Measurements from ENCODE around the gene KRTAP5-3.

KRTAP5-3 gene

GRCh38 chr11:1624621-1625020 lies 16.4 kb upstream of the KRTAP5-3 start:
- TF ChIP-seq EZH2phosphoT487 (IDR thresholded peaks at IDR 0.05; ENCODE audit: borderline replicate concordance) (no peak), CTCF (conservative IDR thresholded peaks at IDR 0.05; ENCODE audit: low read length) (no peak)
- H3K9me2 ChIP-seq (replicated peaks; ENCODE audit: low read depth, low read length) = no peaks in the 10 kb centered on the region

DNA sequence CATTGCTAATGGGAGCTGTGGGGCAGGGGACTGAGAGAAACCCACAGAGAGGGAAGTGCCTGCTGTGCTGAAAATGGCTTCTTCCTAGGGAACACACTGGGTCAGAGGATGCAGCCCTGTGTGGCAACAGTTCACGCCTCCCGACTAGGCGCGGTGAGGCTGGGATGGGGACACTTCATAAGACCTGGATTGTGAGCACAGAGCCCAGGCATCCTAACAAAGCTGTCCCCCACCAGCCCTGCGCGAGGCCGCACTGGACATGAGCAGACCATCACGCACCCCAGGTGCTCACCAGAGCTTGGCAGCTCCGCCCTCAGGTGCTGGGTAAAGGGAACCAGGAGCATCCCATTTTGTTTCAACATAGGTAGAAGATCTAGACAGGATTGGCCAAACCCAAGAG lies 15.5 kb upstream of the KRTAP5-3 start:
- H3F3A ChIP-seq (ENCODE audit: low read depth) = no peaks in the 10 kb centered on the region
- H3K9ac ChIP-seq (ENCODE audit: low read depth, low read length, poor library complexity, severe bottlenecking) = no peak overlapping the region
- H3K4me3 ChIP-seq (ENCODE audit: low read length, poor library complexity, severe bottlenecking) = no peak overlapping the region
- no peak overlapping the region for H2AFZ ChIP-seq (ENCODE audit: low read length)
- H3K79me2 ChIP-seq (ENCODE audit: insufficient read depth, low read length) = no peaks in the 10 kb centered on the region
- H3K4me1 ChIP-seq (ENCODE audit: insufficient read depth, low read length, poor library complexity, severe bottlenecking) = no peaks in the 10 kb centered on the region
- TF ChIP-seq CTCF (conservative IDR thresholded peaks at IDR 0.05; ENCODE audit: low read length) (no peak), EZH2phosphoT487 (IDR thresholded peaks at IDR 0.05; ENCODE audit: borderline replicate concordance) (no peak)
- no peak overlapping the region for H3K4me2 ChIP-seq (ENCODE audit: low read depth, low read length, poor library complexity, severe bottlenecking)
- H4K20me1 ChIP-seq (ENCODE audit: insufficient read depth, low read length, poor library complexity, severe bottlenecking) = no peaks in the 10 kb centered on the region
- no peaks in the 10 kb centered on the region for H3K9me3 ChIP-seq (ENCODE audit: insufficient read depth, low read depth, low read length)
- H3K36me3 ChIP-seq (ENCODE audit: insufficient read depth, low read length) = no peaks in the 10 kb centered on the region
- H3K27me3 ChIP-seq (ENCODE audit: insufficient read depth, low read length, poor library complexity, severe bottlenecking) = no peaks in the 10 kb centered on the region
- H3K9me2 ChIP-seq (replicated peaks; ENCODE audit: low read depth, low read length) = no peaks in the 10 kb centered on the region

More at GRCh38 chr11:1624621-1625020, 16.4 kb upstream of the KRTAP5-3 start:
- no peaks in the 10 kb centered on the region for H3K9me3 ChIP-seq (ENCODE audit: insufficient read depth, low read depth, low read length)
- H3K27me3 ChIP-seq (ENCODE audit: insufficient read depth, low read length, poor library complexity, severe bottlenecking) = no peaks in the 10 kb centered on the region
- no peaks in the 10 kb centered on the region for H3F3A ChIP-seq (ENCODE audit: low read depth)
- no peak overlapping the region for H3K4me3 ChIP-seq (ENCODE audit: low read length, poor library complexity, severe bottlenecking)
- H3K79me2 ChIP-seq (ENCODE audit: insufficient read depth, low read length) = no peaks in the 10 kb centered on the region
- no peaks in the 10 kb centered on the region for H3K4me1 ChIP-seq (ENCODE audit: insufficient read depth, low read length, poor library complexity, severe bottlenecking)
- H3K4me2 ChIP-seq (ENCODE audit: low read depth, low read length, poor library complexity, severe bottlenecking) = no peak overlapping the region
- no peaks in the 10 kb centered on the region for H4K20me1 ChIP-seq (ENCODE audit: insufficient read depth, low read length, poor library complexity, severe bottlenecking)
- H3K9ac ChIP-seq (ENCODE audit: low read depth, low read length, poor library complexity, severe bottlenecking) = no peak overlapping the region
- no peak overlapping the region for H2AFZ ChIP-seq (ENCODE audit: low read length)
- no peaks in the 10 kb centered on the region for H3K36me3 ChIP-seq (ENCODE audit: insufficient read depth, low read length)

GRCh38 chr11:1622086-1622485 lies 13.8 kb upstream of the KRTAP5-3 start, which contains the start of gene KRTAP5-4:
Gene KRTAP5-4 (minus strand): TSS chr11:1622138. CDS start chr11:1622093, 45 bp downstream.
- Histone ChIP-seq H3K9me2 (replicated peaks; ENCODE audit: low read depth, low read length) (no peaks in the 10 kb centered on the region), H3F3A (ENCODE audit: low read depth) (no peaks in the 10 kb centered on the region), H3K79me2 (ENCODE audit: insufficient read depth, low read length) (no peaks in the 10 kb centered on the region), H4K20me1 (ENCODE audit: insufficient read depth, low read length, poor library complexity, severe bottlenecking) (no peaks in the 10 kb centered on the region), H3K4me2 (ENCODE audit: low read depth, low read length, poor library complexity, severe bottlenecking) (no peak within 1 kb of the TSS), H3K36me3 (ENCODE audit: insufficient read depth, low read length) (no peaks in the 10 kb centered on the region), H3K9ac (ENCODE audit: low read depth, low read length, poor library complexity, severe bottlenecking) (no peak within 1 kb of the TSS), H2AFZ (ENCODE audit: low read length) (no peak within 1 kb of the TSS), H3K27me3 (ENCODE audit: insufficient read depth, low read length, poor library complexity, severe bottlenecking) (no peaks in the 10 kb centered on the region), H3K9me3 (ENCODE audit: insufficient read depth, low read depth, low read length) (no peaks in the 10 kb centered on the region), H3K4me3 (ENCODE audit: low read length, poor library complexity, severe bottlenecking) (no peak within 1 kb of the TSS), H3K4me1 (ENCODE audit: insufficient read depth, low read length, poor library complexity, severe bottlenecking) (no peaks in the 10 kb centered on the region)
- TF ChIP-seq EZH2phosphoT487 (IDR thresholded peaks at IDR 0.05; ENCODE audit: borderline replicate concordance) (no peak), CTCF (conservative IDR thresholded peaks at IDR 0.05; ENCODE audit: low read length) (no peak)

Measured in Loucy (cell line).